Measurements from ENCODE around the gene INF2. TPM values are rescaled to one million over a fixed set of nuclear protein-coding genes. Genes with fewer than 3 reads are reported as not detected.

Gene INF2
- polyA plus RNA-seq (22.6 to 42.4 TPM (median 31.6 TPM) in 3 replicates), polyA minus RNA-seq (27.3 to 92.4 TPM (median 35.0 TPM) in 3 replicates)
- 13.0 TPM for polyA plus RNA-seq (2011; ENCODE audit: low read depth)
- polyA plus RNA-seq (2011; cell fraction: cytosol; rRNA removed), result 21.2 and 50.7 TPM in 2 replicates
- polyA plus RNA-seq (2011; cell fraction: nucleus; rRNA removed), result 66.3 and 100 TPM in 2 replicates
- polyA plus RNA-seq (2012; ENCODE audit: low replicate concordance), result 31.0 and 82.3 TPM in 2 replicates
- polyA minus RNA-seq (2011; cell fraction: cytosol; rRNA and poly(A)+ RNA removed), result 74.2 TPM
- 56.2 and 58.6 TPM in 2 replicates for polyA minus RNA-seq (2011; cell fraction: nucleus; rRNA and poly(A)+ RNA removed)

DNA sequence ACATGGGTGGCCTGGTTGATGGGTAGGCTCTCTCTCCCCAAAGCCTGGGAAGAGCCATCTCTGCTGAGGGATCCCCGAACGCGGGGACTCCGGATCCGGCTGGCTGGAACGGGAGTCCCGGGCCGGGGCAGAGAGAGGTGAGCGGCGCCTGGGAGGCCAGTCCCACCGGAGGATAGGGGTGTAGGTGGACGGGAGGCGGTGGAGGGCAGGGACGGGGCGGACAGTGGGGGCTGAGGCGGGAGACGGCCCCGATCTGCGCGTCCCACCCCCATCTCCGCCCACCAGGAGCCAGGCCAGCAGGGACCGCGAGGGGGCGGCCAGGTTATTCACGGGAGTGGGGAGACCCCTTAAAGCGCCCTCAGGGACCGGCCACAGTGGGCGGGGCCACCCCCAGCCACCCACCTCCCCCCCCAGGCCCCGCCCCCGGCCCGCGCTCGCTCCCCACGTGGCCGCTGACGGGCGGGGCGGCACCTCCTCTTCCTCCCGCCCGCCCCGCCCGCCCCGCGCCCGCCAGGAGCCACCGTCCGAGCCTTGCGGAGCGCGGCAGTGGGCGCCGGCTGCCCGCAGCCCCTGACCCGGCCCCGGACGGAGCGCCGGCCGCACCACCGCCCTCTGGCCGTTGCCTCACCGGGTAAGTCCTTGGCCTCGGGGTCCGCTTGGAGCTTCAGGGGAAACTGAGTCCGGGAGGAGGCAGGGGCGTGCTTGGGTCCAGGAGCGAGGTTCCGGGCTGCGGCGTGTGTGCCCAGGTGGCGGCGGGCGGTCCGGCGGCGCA is at the start of gene INF2:
Gene INF2 (plus strand): TSS at position 510 of the 772 bp plus-strand sequence. CDS start 11,748 bp downstream, outside the sequence.
- Histone ChIP-seq H3K27me3 (ENCODE audit: control insufficient read depth, extremely low read depth, insufficient read depth, low read length) (no peaks in the 10 kb centered on the region), H3K9me3 (ENCODE audit: control insufficient read depth, low read depth, low read length) (no peaks in the 10 kb centered on the region), H3K79me2 (ENCODE audit: control insufficient read depth, insufficient read depth, low read length) (peaks cover 48% of the 10 kb centered on the region), H3K9me1 (ENCODE audit: control insufficient read depth, extremely low read depth, insufficient read depth, low read length) (peaks cover 3% of the 10 kb centered on the region), H4K20me1 (ENCODE audit: control insufficient read depth, extremely low read depth, insufficient read depth, low read length) (peaks cover 32% of the 10 kb centered on the region), H2AFZ (ENCODE audit: control insufficient read depth, low read length) (peak within 1 kb of the TSS; percentile 47), H3K27ac (ENCODE audit: control insufficient read depth, insufficient read depth, low read length) (peak within 1 kb of the TSS; percentile 67), H3K4me3 (ENCODE audit: control insufficient read depth in 2 of 3, extremely low read depth in 1 of 3, insufficient read depth in 2 of 3, low read depth in 1 of 3, low read length in 3 of 3) (peak within 1 kb of the TSS; percentile 76 to 80 (median 78)), H3K4me1 (ENCODE audit: control insufficient read depth, extremely low read depth, insufficient read depth, low read length) (peaks cover 55% of the 10 kb centered on the region), H3K4me2 (ENCODE audit: control insufficient read depth, extremely low read depth, insufficient read depth, low read depth, low read length) (peak within 1 kb of the TSS; percentile 92), H3K36me3 (ENCODE audit: control insufficient read depth in 2 of 2, extremely low read depth in 1 of 2, insufficient read depth in 2 of 2, low read length in 2 of 2) (peaks cover 8 to 11% of the 10 kb centered on the region in 2 experiments), H3K9ac (ENCODE audit: control insufficient read depth, extremely low read depth, insufficient read depth, low read length) (peak within 1 kb of the TSS; percentile 89)
- FAIRE-seq (no peak), DNase-seq (ENCODE audit: low read depth, low spot score) (no peak)
- TF ChIP-seq, protein P1, sequence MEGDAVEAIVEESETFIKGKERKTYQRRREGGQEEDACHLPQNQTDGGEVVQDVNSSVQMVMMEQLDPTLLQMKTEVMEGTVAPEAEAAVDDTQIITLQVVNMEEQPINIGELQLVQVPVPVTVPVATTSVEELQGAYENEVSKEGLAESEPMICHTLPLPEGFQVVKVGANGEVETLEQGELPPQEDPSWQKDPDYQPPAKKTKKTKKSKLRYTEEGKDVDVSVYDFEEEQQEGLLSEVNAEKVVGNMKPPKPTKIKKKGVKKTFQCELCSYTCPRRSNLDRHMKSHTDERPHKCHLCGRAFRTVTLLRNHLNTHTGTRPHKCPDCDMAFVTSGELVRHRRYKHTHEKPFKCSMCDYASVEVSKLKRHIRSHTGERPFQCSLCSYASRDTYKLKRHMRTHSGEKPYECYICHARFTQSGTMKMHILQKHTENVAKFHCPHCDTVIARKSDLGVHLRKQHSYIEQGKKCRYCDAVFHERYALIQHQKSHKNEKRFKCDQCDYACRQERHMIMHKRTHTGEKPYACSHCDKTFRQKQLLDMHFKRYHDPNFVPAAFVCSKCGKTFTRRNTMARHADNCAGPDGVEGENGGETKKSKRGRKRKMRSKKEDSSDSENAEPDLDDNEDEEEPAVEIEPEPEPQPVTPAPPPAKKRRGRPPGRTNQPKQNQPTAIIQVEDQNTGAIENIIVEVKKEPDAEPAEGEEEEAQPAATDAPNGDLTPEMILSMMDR (optimal IDR thresholded peaks at IDR 0.05 in 1 of 3, IDR thresholded peaks at IDR 0.05 in 1 of 3, conservative IDR thresholded peaks at IDR 0.05 in 1 of 3; ENCODE audit: extremely low read depth in 1 of 3, insufficient read depth in 2 of 3, low read length in 3 of 3), result no peak
- no peak for TF ChIP-seq EZH2 (IDR thresholded peaks at IDR 0.05; ENCODE audit: low read length)
- dilution Hi-C loops (cut with MboI; ENCODE audit: extremely low pct_ligation_motif_present, low sequenced_read_pairs), result no loop called here

DNA sequence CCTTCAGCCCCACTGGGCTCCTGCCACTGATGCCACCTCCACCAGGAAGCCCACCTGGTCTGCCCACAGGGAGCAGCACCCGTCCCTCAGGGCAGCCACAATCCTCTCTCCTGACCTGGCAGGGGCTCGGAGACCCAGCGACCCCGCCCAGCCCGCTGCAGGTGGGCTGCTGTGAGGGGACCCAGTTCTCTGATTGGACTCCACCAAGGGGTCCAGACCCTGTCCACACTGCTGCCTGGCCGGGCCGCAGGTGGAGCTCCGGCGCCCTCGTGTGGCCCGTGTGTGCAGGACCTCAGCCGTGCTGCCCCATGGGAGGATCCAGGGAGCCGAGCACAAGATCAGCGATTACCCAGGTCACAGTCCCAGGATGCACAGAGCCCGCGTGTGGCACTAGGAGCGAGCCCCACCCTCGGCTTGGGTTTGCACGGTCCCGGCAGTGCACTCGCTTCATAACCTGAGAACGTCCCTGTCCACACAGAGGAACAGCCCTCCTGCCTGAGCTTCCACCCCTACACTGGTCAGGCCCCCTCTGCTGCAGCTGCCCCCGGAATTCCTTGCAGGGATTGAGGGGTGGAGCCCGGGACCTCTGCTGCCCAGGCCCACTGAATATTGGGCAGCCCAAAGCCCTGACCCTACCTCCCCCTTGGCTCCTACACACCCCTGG is 49.4 kb upstream of the INF2 start:
- DNase-seq (ENCODE audit: low read depth, low spot score), result no peak

More for the DNA sequence above, 49.4 kb upstream of the INF2 start:
- dilution Hi-C loops (cut with MboI; ENCODE audit: extremely low pct_ligation_motif_present, low sequenced_read_pairs), result no loop called here
- Histone ChIP-seq H3K27me3 (ENCODE audit: control insufficient read depth, extremely low read depth, insufficient read depth, low read length) (peaks cover 18% of the 10 kb centered on the region), H4K20me1 (ENCODE audit: control insufficient read depth, extremely low read depth, insufficient read depth, low read length) (no peaks in the 10 kb centered on the region), H3K9me1 (ENCODE audit: control insufficient read depth, extremely low read depth, insufficient read depth, low read length) (no peaks in the 10 kb centered on the region), H3K4me2 (ENCODE audit: control insufficient read depth, extremely low read depth, insufficient read depth, low read depth, low read length) (no peak overlapping the region), H3K4me1 (ENCODE audit: control insufficient read depth, extremely low read depth, insufficient read depth, low read length) (no peaks in the 10 kb centered on the region), H2AFZ (ENCODE audit: control insufficient read depth, low read length) (no peak overlapping the region), H3K36me3 (ENCODE audit: control insufficient read depth in 2 of 2, extremely low read depth in 1 of 2, insufficient read depth in 2 of 2, low read length in 2 of 2) (no peaks in the 10 kb centered on the region), H3K79me2 (ENCODE audit: control insufficient read depth, insufficient read depth, low read length) (no peaks in the 10 kb centered on the region), H3K4me3 (ENCODE audit: control insufficient read depth in 2 of 3, extremely low read depth in 1 of 3, insufficient read depth in 2 of 3, low read depth in 1 of 3, low read length in 3 of 3) (no peak overlapping the region), H3K9me3 (ENCODE audit: control insufficient read depth, low read depth, low read length) (no peaks in the 10 kb centered on the region), H3K27ac (ENCODE audit: control insufficient read depth, insufficient read depth, low read length) (no peak overlapping the region), H3K9ac (ENCODE audit: control insufficient read depth, extremely low read depth, insufficient read depth, low read length) (no peak overlapping the region)
- FAIRE-seq, result no peak
- TF ChIP-seq EZH2 (IDR thresholded peaks at IDR 0.05; ENCODE audit: low read length), result no peak
- TF ChIP-seq, protein P1 (optimal IDR thresholded peaks at IDR 0.05 in 1 of 3, IDR thresholded peaks at IDR 0.05 in 1 of 3, conservative IDR thresholded peaks at IDR 0.05 in 1 of 3; ENCODE audit: extremely low read depth in 1 of 3, insufficient read depth in 2 of 3, low read length in 3 of 3), result peak; percentile 79 to 99 (median 97)

All from keratinocyte (primary cell).